Measurements from ENCODE around the gene MAP4K5. TPM values are rescaled to one million over a fixed set of nuclear protein-coding genes. Genes with fewer than 3 reads are reported as not detected.
"Not testable (repeated sequence)": the region's sequence is repeated elsewhere in the genome, so short reads cannot be mapped to it uniquely, and the experiment has no call there.

The MAP4K5 gene
- total and polyA plus RNA-seq, 2 donors from 2014 or later, result 9.4 to 47.8 TPM

- no peak overlapping the region for H3K9ac ChIP-seq (ENCODE audit: low read length in 3 of 3)
- FAIRE-seq (no peak), DNase-seq (no peak)
- no peak overlapping the region for H3K27ac ChIP-seq (ENCODE audit: low read depth in 2 of 2, low read length in 2 of 2)
- H3K4me3 ChIP-seq (ENCODE audit: low read length in 3 of 3), result no peak overlapping the region
- no peak for TF ChIP-seq CTCF (IDR thresholded peaks at IDR 0.05; ENCODE audit: borderline replicate concordance, extremely low read depth, insufficient read depth)
- intact Hi-C loops (cut with DNase I), result no loop called here
- H3K9me3 ChIP-seq (ENCODE audit: control insufficient read depth in 2 of 3, insufficient read depth in 1 of 3, low read length in 3 of 3), result no peaks in the 10 kb centered on the region
- H3K36me3 ChIP-seq (ENCODE audit: control insufficient read depth in 2 of 3, insufficient read depth in 3 of 3, low read length in 3 of 3), result no peaks in the 10 kb centered on the region
- no peaks in the 10 kb centered on the region for H3K4me1 ChIP-seq (ENCODE audit: control insufficient read depth in 2 of 3, insufficient read depth in 2 of 3, low read depth in 1 of 3, low read length in 3 of 3)
- H3K27me3 ChIP-seq (ENCODE audit: control insufficient read depth, insufficient read depth, low read length), result no peaks in the 10 kb centered on the region
Measured at GRCh38 chr14:50541159-50541567, 8.8 kb upstream of the MAP4K5 start.

- Histone ChIP-seq H3K9me3 (ENCODE audit: control insufficient read depth in 2 of 3, insufficient read depth in 1 of 3, low read length in 3 of 3) (no peaks in the 10 kb centered on the region), H3K4me1 (ENCODE audit: control insufficient read depth in 2 of 3, insufficient read depth in 2 of 3, low read depth in 1 of 3, low read length in 3 of 3) (no peaks in the 10 kb centered on the region), H3K4me3 (ENCODE audit: low read length in 3 of 3) (no peak overlapping the region), H3K27me3 (ENCODE audit: control insufficient read depth, insufficient read depth, low read length) (no peaks in the 10 kb centered on the region), H3K36me3 (ENCODE audit: control insufficient read depth in 2 of 3, insufficient read depth in 3 of 3, low read length in 3 of 3) (no peaks in the 10 kb centered on the region), H3K27ac (ENCODE audit: low read depth in 2 of 2, low read length in 2 of 2) (no peak overlapping the region), H3K9ac (ENCODE audit: low read length in 3 of 3) (no peak overlapping the region)
- no peak for DNase-seq
- intact Hi-C loops (cut with DNase I), result no loop called here
- FAIRE-seq, result no peak
- TF ChIP-seq CTCF (IDR thresholded peaks at IDR 0.05; ENCODE audit: borderline replicate concordance, extremely low read depth, insufficient read depth), result no peak
Measured at GRCh38 chr14:50539051-50539450, 6.7 kb upstream of the MAP4K5 start.

GRCh38 chr14:50538034-50538433 is 5.7 kb upstream of the MAP4K5 start:
- DNase-seq; intact Hi-C loops (cut with DNase I); H3K9ac ChIP-seq (ENCODE audit: low read length in 3 of 3); H3K36me3 ChIP-seq (ENCODE audit: control insufficient read depth in 2 of 3, insufficient read depth in 3 of 3, low read length in 3 of 3); H3K4me1 ChIP-seq (ENCODE audit: control insufficient read depth in 2 of 3, insufficient read depth in 2 of 3, low read depth in 1 of 3, low read length in 3 of 3); H3K9me3 ChIP-seq (ENCODE audit: control insufficient read depth in 2 of 3, insufficient read depth in 1 of 3, low read length in 3 of 3); H3K27ac ChIP-seq (ENCODE audit: low read depth in 2 of 2, low read length in 2 of 2); FAIRE-seq; H3K27me3 ChIP-seq (ENCODE audit: control insufficient read depth, insufficient read depth, low read length); H3K4me3 ChIP-seq (ENCODE audit: low read length in 3 of 3): not testable (repeated sequence)

GRCh38 chr14:50534997-50535396 is 2.6 kb upstream of the MAP4K5 start:
- Histone ChIP-seq H3K4me3 (ENCODE audit: low read length in 3 of 3) (no peak overlapping the region), H3K9me3 (ENCODE audit: control insufficient read depth in 2 of 3, insufficient read depth in 1 of 3, low read length in 3 of 3) (no peaks in the 10 kb centered on the region), H3K27me3 (ENCODE audit: control insufficient read depth, insufficient read depth, low read length) (no peaks in the 10 kb centered on the region), H3K27ac (ENCODE audit: low read depth in 2 of 2, low read length in 2 of 2) (no peak overlapping the region), H3K36me3 (ENCODE audit: control insufficient read depth in 2 of 3, insufficient read depth in 3 of 3, low read length in 3 of 3) (no peaks in the 10 kb centered on the region), H3K9ac (ENCODE audit: low read length in 3 of 3) (no peak overlapping the region), H3K4me1 (ENCODE audit: control insufficient read depth in 2 of 3, insufficient read depth in 2 of 3, low read depth in 1 of 3, low read length in 3 of 3) (peaks cover 2 to 6% (median 4%) of the 10 kb centered on the region in 3 donors)
- TF ChIP-seq CTCF (IDR thresholded peaks at IDR 0.05; ENCODE audit: borderline replicate concordance, extremely low read depth, insufficient read depth), result no peak
- no peak for FAIRE-seq
- intact Hi-C loops (cut with DNase I), result no loop called here
- no peak for DNase-seq

Measured in kidney (tissue), 14 donors.